NOMO-1 (cell line): ENCODE measurements around the gene ADRA2B.

Source experiments
- DNase-seq, 2 experiments: peaks; one replicate each; lab custom pipeline; 2025; ENCODE audit not compliant: unreplicated experiment in 2 of 2; lab: John Stamatoyannopoulos, UW

The ADRA2B gene

DNA sequence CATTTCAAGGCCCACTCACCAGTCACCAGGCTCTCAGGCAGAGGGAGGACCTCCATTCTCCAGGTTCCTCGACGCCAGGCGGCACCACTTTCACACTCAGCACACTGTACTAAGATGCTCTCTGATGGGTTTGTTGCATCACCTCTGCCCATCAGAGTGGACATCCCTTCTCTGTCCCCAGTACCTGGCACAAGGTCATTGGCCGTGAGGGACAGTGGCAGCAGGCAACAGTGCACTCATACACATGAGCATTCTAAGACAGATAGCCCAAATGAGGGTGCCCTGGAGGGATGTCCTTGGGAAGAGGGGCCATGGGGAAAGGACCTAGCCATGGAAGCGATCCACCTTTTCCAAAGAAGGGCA, 3.0 kb upstream of the ADRA2B start:
- DNase-seq, result no peak

DNA sequence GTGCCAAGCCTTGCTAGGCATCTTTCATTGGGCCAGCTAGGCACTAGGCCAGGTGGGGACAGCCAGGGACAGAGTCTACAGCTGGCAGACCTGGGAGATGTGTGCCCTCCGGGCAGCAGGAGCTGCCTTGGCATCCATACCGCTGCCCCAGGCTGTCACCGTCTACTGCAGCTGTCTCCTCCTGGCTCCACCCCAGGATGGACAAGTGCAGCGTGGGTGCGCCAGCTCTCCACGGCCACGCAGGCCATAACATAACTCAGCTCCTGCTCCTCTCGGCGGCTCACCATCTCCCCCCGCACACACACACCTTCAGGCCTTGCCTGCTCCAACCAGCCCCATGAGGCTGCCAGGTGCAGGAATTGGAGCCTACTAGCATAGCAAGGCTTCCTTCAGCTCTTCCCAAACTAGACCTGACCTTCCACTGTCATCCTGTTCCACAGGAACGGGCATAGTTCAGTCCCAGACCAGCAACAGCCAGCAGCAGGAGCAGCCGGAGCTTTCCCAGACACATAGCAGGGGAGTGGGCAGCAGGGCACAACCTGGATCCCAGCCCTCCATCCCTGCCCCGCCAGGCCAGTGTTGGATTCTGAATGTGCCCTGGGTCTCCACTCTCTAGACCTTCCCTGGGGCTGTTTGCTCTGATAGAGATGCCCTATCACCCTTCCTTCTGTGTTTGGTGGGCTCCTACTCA, 2.5 kb upstream of the ADRA2B start:
- DNase-seq, result no peak

DNA sequence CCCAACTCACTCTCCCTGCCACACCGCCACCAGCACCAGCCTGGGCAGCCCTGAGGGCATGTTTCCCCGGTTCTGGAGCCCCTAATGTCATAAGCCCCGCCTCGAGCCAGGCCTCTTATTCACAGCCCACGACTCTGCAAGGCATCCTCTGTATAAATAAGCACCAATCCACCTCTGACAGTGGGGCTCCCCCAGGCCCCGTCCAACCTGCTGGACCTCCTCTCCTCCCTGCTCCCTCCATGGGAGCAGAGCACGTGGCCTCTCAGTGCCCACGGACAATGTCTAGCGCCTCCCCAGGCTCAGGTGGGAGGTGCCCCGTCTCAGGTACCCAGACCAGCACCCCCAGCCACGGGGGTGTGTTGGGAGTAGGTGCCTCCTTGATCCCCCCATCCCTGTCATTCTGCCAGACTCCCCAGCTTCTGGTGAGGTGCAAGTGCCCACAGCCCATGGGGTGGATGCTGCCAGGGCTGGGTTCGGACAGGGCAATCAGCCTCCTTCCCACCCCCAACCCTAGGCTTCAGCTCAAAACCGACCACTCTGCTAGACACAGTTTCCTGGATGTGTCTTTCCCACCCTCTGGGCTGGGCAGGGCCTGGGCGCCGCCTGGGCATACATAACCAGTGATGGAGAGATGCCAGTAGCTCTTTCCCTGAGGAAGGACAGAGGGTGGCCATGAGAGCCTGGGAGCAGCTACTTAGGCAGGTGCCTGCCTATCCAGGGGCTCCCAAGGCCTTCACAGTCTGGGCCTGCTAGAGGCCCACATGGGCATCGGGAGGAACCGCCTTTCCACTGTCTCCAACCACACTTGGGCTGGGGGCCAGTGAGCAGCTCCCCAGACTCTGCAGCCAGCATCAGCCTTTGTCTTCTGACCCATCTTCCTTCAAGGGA, 1.6 kb upstream of the ADRA2B start:
- DNase-seq, result no peak

DNA sequence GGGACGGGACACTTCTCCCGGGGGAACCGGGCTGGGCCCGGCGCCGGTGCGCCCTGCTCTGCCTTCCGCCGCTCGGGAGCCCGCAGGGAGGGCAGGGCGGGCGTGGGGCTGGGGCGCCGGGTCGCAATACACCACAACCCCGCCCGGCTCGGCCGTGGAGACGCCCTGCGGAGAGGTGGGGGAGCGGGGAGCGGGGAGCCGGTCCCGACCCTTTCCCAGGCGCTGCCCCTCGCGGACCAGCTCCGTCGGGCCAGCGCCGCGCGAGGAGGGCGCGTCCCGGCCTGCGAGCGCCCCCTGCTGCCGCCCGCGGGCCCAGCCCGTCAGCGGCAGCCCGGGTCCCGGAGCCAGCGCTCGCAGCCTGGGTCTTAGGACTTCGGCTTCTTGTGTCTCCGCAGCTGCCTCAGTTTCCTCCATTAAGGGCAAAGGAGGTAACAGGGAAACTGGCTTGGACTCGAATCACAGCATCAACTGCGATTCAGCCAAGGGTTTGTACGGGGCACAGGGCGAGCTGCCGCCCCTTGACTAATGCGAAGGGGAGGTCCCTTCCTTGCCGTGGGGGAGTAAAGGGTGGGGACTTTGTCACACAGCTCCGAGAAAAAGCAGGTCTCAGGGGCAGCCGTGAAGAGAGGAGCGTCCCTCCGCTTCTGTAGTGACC, 635 bp upstream of the ADRA2B start:
- DNase-seq, result peak; percentile 36 to 50

DNA sequence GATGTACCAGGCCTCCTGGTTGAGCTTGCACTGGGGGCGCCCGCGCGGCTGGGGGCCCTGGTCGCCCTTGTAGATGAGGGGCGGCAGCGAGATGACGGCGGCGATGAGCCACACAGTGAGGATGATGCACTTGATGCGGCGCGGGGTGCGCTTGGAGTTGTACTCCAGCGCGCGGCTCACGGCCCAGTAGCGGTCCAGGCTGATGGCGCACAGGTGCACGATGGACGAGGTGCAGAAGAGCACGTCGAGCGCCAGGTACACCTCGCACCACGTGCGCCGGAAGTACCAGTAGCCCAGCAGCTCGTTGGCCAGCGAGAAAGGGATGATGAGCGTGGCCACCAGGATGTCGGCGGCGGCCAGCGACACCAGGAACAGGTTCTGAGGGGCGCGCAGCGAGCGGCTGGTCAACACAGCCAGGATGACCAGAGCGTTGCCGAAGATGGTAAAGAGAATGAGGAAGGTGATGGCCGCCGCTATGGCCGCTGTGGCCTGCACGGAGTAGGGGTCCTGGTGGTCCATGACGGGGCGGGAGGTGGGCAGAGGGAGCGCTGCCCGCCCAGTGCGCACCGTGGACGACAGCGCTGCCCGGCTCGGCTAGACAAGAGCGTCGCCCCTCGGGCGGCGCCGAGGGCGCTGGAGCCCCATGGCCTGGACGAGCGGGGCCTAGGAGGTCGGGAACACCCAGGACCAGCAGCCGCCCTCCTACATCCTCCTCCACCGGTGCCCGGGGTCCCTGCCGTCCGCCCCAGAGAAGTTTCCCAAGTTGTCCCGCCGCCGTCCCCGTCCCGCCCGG, 544 bp downstream of the ADRA2B start:
- no peak for DNase-seq

DNA sequence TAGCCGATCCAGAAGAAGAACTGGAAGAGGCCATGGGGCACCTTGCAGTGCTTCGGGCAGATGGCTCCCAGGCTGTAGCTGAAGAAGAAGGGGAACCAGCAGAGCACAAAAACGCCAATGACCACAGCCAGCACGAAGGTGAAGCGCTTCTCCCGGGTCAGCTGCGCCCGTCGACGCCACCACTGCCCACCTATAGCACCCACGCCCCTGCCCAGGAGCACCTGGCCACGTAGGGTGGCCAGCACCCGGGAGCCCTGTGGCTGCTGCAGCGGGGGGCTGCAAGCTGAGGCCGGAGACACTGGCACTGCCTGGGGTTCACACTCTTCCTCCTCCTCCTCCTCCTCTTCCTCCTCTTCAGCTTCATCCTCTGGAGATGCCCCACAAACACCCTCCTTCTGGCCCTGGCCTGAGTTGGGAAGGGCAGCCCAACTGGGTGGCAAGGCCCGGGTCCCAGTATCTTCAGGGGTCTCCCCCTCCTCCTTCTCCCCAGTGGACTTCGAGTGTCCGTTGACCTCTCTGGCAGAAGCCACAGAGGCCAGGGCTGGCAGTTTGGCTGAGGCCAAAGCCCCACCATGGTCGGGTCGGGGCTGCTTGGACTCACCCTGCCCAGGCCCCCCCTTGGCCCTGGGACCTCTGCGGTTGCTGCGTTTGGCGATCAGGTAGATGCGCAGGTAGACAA, 1.3 kb downstream of the ADRA2B start:
- no peak for DNase-seq

DNA sequence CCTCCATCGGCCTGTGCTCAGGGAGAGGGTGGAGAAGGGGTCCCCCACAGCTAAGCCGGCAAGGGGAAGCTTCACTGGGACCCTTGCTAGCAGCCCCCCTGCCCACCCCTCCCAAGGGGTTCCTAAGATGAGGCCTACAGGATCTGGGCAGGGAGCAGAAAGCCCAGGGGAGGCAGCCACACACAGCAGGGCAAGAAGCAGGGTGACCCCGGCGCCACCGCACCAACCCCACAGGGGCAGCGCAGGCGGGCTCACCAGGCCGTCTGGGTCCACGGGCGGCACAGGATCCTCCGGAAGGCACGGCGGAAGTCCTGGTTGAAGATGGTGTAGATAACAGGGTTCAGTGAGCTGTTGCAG, 1.8 kb downstream of the ADRA2B start:
- DNase-seq, result no peak

DNA sequence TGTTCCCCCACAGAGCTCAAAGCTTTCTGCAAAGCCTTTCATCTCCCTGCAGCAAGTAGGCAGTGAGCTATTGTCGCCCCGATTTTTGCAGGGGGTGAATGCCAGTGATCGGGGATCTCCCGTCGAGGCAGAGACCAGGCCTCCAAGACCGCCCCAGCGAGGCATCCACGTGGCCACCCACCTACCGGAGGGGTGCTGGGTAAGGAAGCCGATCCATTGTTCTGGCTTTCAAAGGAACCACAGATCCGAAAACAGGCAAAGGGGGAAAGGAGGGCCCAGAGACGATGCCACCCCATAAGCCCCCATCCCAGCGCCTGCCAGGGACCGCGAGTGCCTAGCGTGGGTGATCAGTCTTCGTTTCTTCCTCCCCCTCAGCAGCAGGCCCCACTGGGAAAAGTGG, 2.4 kb downstream of the ADRA2B start:
- DNase-seq, result no peak

DNA sequence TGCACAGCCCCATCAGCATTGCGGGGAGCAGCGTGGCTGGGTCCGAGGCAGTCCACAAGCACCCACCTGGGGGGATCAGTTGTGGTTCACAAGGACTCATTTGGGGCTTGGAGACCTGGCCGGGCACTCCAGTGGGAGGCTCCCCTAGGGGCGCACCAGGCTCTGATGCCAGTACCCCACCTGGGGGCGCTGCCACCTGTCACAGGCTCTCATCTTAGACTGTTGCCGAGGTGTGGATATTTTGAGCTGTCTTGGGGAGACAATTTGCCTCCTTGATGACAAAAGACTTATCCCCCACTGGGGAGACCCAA, 3.0 kb downstream of the ADRA2B start:
- DNase-seq, result no peak

DNA sequence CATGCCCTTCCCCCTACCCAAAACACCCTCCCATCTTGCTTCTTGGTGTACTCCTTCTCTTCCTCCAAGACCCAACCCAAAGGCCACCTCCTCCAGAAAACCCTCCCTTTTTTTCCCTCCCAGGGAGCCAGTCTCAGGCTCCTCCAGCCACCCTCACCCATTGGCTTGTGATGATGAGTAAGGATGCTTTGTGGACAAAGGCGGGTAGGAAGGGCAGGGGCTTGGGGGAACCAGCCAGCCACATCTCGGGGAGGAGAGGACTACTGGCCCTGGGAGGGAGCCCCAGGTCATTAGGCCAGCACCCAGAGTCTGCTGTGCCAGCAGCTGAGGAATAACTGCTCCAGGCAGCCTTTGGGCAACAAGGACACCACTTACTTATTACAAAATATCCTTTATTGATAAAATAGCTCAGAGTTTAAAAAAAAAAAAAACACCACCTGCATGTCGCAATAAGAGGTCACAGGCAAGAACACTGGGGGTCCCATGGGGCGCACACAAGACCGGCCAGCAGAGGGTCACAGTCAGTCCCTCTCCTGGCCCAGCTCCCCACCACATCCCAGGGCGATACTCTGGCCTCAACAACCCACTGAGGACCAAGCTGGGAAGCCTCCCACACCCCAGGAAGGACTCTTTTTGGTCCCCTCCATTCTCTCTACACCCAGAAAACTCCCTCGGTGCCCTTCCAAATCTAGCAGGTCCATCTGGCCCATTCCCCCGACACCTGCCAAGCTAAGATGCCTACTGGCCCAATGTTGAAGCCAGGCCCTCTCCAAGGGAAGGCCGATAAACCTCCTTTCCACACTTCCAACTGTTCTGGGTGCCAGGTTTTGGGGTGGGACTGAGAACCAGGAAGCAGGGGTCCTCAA, 3.6 kb downstream of the ADRA2B start:
- DNase-seq, result no peak

DNA sequence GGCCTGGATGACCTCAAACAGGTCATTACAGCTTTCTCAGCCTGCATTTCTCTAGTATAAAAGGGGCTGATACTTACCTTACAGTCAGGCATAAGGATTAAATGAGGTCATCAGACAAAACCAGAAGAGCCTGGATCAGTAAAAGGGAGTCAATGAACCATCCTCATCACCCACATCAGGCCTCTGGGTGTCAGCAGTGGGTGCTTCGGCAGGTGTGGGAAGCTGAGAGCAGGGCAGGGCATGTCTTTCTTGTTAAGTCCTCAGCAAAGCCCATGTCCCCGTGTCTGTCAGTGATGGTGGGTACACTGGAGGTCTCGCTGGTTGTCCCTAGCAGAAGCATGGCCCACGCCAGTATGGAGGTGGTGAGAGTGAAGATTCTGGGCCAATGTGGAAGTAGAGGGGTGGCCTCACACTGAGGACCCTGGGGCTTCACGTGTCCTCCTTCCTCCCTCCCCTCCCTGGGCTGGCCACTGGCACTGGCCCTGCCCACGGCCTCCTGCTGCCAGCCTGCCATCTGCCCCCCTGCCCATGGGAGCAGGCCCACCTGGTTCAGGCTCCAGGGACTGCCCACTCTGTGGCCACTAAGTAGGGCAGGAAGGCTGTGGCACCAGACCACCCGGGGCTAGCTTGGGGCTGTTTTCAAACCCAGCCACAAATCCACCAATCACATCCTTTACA, 4.4 kb downstream of the ADRA2B start:
- DNase-seq, result no peak

DNA sequence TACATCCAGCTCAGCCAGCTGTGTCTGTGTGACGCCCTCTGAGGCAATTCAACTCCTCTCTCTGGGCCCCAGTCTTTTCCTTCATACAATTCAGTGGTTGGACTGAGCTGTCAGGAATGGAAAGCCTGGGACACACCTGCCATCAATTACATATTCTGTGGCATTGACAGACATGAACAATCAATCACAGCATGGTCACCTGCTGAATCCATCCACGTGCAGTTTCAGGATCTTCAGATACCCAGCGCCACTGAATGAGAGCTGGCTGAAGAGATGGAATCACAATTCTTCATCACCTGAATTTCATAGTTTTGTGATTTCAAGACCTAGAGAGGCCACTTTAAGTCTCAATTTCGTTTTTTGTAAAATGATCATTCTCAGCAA, 5.1 kb downstream of the ADRA2B start:
- DNase-seq, result no peak

DNA sequence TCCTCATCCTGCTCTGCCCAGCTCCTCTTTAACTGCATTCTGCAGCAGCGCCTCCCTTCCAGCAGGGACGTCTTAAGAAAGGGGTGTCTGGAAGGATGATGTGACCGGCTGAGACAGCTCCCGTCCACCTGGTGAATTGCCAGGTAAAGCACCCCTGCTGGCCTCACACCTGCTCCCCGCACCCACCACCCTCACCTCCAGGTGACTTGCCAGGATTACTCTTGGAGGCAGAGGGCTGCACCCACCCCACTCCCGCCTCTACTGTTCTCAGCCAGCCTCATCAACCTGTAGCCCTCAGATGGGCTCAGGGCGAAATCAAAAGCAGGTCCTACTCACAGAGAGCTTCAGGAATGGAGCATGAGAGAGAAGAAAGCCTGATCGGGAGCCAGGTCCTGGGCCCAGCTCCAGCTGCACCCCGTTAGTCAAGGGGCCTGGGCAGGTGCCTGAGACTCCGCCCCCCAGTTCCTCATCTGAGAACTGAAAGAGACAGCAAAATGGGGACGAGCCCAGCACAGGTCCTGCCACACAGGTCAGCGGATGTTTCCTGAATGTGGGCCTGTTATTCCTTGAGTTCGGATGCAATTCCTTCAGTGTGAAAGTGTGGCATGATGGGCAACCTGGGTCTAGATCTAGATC, 5.6 kb downstream of the ADRA2B start:
- DNase-seq, result no peak

DNA sequence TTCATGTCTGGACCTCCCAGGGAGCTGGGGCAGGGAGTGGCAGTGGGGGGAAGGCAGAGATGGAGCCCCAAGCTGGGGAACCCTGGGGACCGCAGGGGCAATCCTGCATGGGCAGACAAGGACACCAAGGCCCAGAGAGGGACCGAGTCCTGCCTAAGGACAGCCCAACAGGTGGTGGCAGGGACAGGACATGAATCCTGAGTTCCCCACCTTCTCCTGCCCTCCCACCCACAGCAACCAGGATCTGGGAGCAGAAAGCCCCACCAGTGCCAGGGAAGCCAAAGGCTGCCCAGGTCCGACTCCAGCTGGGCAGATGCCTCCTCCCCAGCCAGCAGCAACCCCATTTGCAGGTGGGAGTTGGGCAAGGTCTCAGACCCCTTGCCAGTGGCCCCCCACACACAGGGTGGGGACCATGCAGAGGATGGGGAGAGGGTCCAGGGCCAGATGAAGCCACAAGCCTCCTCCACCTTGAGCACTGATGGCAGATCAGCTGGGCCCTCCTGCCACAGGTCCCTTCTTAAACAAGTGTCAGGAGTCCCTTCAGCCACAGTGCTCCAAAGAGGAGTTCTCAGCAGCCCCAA, 6.3 kb downstream of the ADRA2B start:
- no peak for DNase-seq

DNA sequence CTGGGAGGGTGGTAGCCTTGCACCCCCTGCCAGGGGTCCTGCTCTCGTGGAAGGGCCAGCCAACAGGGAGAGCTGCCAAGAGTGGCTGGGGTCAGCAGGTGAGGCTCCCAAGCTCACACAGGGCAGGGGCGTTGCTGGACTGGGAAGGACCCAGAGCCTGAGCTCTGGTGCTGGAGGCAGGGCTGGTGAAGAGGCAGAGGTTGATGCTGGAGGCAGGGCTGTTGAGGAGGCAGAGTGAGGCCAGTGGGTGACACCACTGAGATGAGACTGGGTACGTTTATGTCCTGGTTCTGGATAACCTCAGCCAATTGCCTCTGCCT, 7.0 kb downstream of the ADRA2B start:
- no peak for DNase-seq

DNA sequence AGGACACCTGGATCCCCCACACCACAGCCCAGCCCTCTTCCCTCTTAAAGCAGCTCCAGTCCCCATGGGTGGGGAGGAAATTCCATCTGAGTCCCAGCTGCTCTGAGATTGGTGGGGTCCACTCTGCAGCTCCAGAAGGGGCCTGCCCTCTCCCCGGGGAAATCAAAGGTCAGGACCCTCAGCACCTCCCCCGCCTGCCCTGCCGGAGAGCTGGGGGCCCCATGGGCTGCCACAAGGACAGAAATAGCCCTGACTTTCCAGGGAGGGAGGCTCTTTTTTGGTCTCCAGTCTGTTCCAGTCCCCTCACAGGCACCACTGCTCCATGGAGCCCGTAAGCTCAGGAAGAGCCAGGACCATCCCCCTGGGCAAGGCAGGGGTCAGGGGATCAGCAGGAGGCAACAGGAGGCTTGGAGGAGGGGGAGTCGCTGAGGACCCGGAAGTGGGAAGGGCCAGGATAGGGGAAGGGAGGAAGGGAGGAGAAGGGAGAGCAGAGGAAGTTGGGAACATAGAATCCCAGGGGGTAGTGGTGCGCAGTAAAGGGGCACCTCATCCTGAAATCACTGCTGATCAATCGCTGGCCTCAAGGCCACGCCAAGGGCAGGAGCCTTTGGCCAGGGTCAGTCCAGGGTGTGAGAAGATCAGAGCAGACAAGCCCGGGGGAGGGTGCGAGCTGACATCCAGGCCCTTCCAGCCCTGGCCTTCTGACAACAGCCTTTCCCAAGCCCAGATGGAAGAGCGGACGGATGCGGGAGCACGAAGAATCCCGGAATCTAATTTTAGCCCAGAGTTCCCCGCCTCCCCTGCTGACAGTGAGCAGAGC, 7.6 kb downstream of the ADRA2B start:
- no peak for DNase-seq

DNA sequence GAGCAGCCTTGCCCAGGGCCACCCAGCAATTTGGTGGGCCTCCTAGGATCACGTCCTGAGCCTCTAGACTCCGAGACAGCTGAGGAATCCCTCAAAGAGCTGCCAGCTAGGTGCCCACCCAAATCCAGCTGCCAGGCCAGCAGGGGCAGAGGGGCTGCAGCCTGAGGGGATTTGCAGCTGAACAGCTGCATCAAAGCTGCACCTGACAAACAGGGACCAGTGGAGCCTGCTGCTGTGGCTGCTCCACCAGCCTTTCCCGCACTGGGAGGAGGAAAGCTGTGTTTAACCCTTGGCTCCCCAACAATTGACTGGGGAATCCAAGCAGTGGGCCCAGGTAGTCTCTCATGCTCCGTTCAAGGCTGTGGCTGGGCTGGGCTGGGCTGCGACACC, 8.2 kb downstream of the ADRA2B start:
- DNase-seq, result no peak

DNA sequence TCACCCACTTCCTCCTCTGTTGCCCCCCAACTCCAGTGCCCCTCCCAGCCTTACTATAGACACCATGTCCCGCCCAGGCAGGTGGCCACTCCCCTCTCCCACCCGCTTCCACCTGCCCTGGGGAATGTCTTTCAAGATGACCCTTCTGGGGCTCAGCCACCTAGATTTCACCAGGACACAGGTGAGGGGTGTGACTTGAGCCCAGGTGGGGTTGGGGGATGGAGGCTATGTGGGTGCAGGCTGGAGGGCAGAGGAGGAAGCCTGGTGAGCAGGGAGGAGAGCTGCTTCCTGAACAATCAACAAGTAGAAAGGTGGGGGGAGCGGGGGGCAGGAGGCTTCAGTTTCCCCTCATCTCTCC, 8.7 kb downstream of the ADRA2B start:
- DNase-seq, result no peak
